ENCODE measurements around the gene GALNT15. TPM values are rescaled to one million over a fixed set of nuclear protein-coding genes. Genes with fewer than 3 reads are reported as not detected.

The GALNT15 gene
- total and polyA plus RNA-seq, 2 of the 4 experiments (the other 2 are of a cell fraction): 12.8 to 19.7 TPM

GRCh38 chr3:16142350-16143025 is 32.0 kb upstream of the GALNT15 start:
- intact Hi-C loops (cut with micrococcal nuclease) (no loop called here), in situ Hi-C loops (cut with MboI; ENCODE audit: low sequenced_read_pairs) (no loop called here), dilution Hi-C loops (cut with HindIII; ENCODE audit: low sequenced_read_pairs, unreplicated experiment) (no loop called here)
- Histone ChIP-seq H3K79me1 (ENCODE audit: low read depth in 1 of 2, low read length in 2 of 2) (no peaks in the 10 kb centered on the region), H2AK9ac (replicated peaks; ENCODE audit: low read depth, low read length, poor library complexity) (no peak overlapping the region), H2BK15ac (ENCODE audit: low read depth, low read length) (0 out of 3 replicates have a peak overlapping the region, but pooled peaks have one; percentile 51), H3K4me2 (ENCODE audit: low read depth, low read length) (no peak overlapping the region), H3K4me1 (ENCODE audit: control insufficient read depth, insufficient read depth, low read length) (peaks cover 12% of the 10 kb centered on the region), H3K9me1 (ENCODE audit: insufficient read depth, low read length) (peaks cover 8% of the 10 kb centered on the region; the same call in 1 of the 2 replicates), H3K36me3 (ENCODE audit: control insufficient read depth, insufficient read depth, low read length) (no peaks in the 10 kb centered on the region), H3K4ac (ENCODE audit: low read depth, low read length) (no peak overlapping the region), H4K91ac (ENCODE audit: insufficient read depth, low read depth, low read length) (no peak overlapping the region), H2BK120ac (ENCODE audit: low read depth, low read length) (0 out of 2 replicates have a peak overlapping the region, but pooled peaks have one; percentile 42), H2BK5ac (ENCODE audit: low read depth, low read length, poor library complexity, severe bottlenecking) (no peak overlapping the region), H3K23ac (ENCODE audit: low read depth, low read length) (no peak overlapping the region), H3K4me3 (ENCODE audit: insufficient read depth, low read depth, low read length) (no peak overlapping the region), H3K18ac (ENCODE audit: low read depth, low read length) (peak overlapping the region; percentile 66; the same call in 1 of the 2 replicates), H2BK20ac (ENCODE audit: low read depth, low read length) (peak overlapping the region; percentile 35; the same call in 1 of the 2 replicates), H4K5ac (ENCODE audit: low read depth, low read length) (peak overlapping the region; percentile 83), H2AFZ (replicated peaks; ENCODE audit: low read length, poor library complexity) (no peak overlapping the region), H3K9ac (ENCODE audit: low read depth, low read length) (no peak overlapping the region), H4K20me1 (ENCODE audit: insufficient read depth, low read length) (no peaks in the 10 kb centered on the region), H3K27ac (ENCODE audit: insufficient read depth, low read length) (no peak overlapping the region), H3K27me3 (ENCODE audit: control insufficient read depth, insufficient read depth, low read length) (no peaks in the 10 kb centered on the region), H3K9me3 (ENCODE audit: control insufficient read depth, insufficient read depth, low read length) (peaks cover 3% of the 10 kb centered on the region), H3K14ac (replicated peaks; ENCODE audit: low read depth, low read length) (no peak overlapping the region), H3K56ac (ENCODE audit: extremely low read depth, insufficient read depth, low read length) (no peak overlapping the region), H4K8ac (ENCODE audit: low read depth in 2 of 2, low read length in 2 of 2) (no peak overlapping the region; a peak in 1 of 4 replicates), H2AK5ac (ENCODE audit: low read depth, low read length) (no peak overlapping the region)
- CTCF ChIA-PET: no interaction called here
- BruUV-seq (replicated peaks): no TSS peak
- POLR2A ChIA-PET (ENCODE audit: unreplicated experiment): no interaction called here
- TF ChIP-seq BHLHE40 (IDR thresholded peaks at IDR 0.05; ENCODE audit: low read depth, low read length): no peak
- no peak for TF ChIP-seq MAZ (IDR thresholded peaks at IDR 0.05; ENCODE audit: borderline replicate concordance, low read depth, low read length)
- no peak for TF ChIP-seq FOS (IDR thresholded peaks at IDR 0.05; ENCODE audit: low read depth, low read length)
- no peak for TF ChIP-seq MXI1 (IDR thresholded peaks at IDR 0.05; ENCODE audit: borderline replicate concordance, low read depth, low read length)
- no peak for TF ChIP-seq SMC3 (IDR thresholded peaks at IDR 0.05; ENCODE audit: low read depth, low read length)
- no peak for TF ChIP-seq RAD21 (IDR thresholded peaks at IDR 0.05; ENCODE audit: low read length)
- no peak for TF ChIP-seq POLR2A (IDR thresholded peaks at IDR 0.05; ENCODE audit: low read depth, low read length)
- no peak for TF ChIP-seq RFX5 (IDR thresholded peaks at IDR 0.05; ENCODE audit: low read depth, low read length)
- TF ChIP-seq CTCF (conservative IDR thresholded peaks at IDR 0.05; ENCODE audit: low read depth, low read length): no peak
- TF ChIP-seq USF2 (IDR thresholded peaks at IDR 0.05; ENCODE audit: low read depth, low read length): no peak
- no peak for TF ChIP-seq RCOR1 (IDR thresholded peaks at IDR 0.05; ENCODE audit: insufficient replicate concordance, low read length)
- no peak for TF ChIP-seq CHD1 (IDR thresholded peaks at IDR 0.05; ENCODE audit: low read depth, low read length)
- no peak for TF ChIP-seq ELK1 (IDR thresholded peaks at IDR 0.05; ENCODE audit: borderline replicate concordance, low read depth, low read length)
- DNase-seq (no peak), ATAC-seq (ENCODE audit: low read depth) (no peak)
- no CpG with 5 or more reads among the region's 5 CpGs for WGBS, 2 experiments (ENCODE audit: extremely low coverage in 2 of 2, insufficient read length in 1 of 2)
